ENCODE results near the gene PROCA1. TPM values are rescaled to one million over a fixed set of nuclear protein-coding genes. Genes with fewer than 3 reads are reported as not detected.
A peak's percentile ranks its signal among the peaks of the same experiment; 100 is the strongest.

The PROCA1 gene
- polyA plus RNA-seq, 1 of the 3 experiments (the other 2 are of a cell fraction) = 7.1 TPM

GRCh38 chr17:28720247-28720996 lies 8.7 kb upstream of the PROCA1 start:
- no peak overlapping the region for H2AFZ ChIP-seq (ENCODE audit: low read depth)
- no peaks in the 10 kb centered on the region for H3K9me3 ChIP-seq
- H3K9me2 ChIP-seq = no peaks in the 10 kb centered on the region
- H3K4me1 ChIP-seq (ENCODE audit: control insufficient read depth in 1 of 2, insufficient read depth in 2 of 2, low read depth in 1 of 2, low read length in 1 of 2) = peaks cover 12 to 27% of the 10 kb centered on the region in 2 experiments
- POLR2A ChIA-PET = interaction anchor here (0.6 to 3.8 kb wide), 9 partner anchors 8 to 720 kb away, joined by 3 to 46 read pairs (median 9); partner anchors contain the start of genes NEK8, PHF12, PROCA1 and SDF2
- H3K27ac ChIP-seq (ENCODE audit: low read depth in 2 of 2, low read length in 1 of 2) = peak overlapping the region; percentile 86 to 93
- peaks cover 36% of the 10 kb centered on the region for H4K20me1 ChIP-seq (ENCODE audit: insufficient read depth)
- H3K36me3 ChIP-seq (replicated peaks in 1 of 2; ENCODE audit: control insufficient read depth in 1 of 2, insufficient read depth in 2 of 2, low read length in 1 of 2) = peaks cover 38 to 41% of the 10 kb centered on the region in 2 experiments
- no peak for DNase-seq
- CTCF ChIA-PET = interaction anchor here (1.0 to 11.1 kb wide), 8 partner anchors 10 to 281 kb away, joined by 3 to 612 read pairs (median 4); partner anchors contain the start of genes PROCA1 and TRAF4
- WGBS (ENCODE audit: low lambda C conversion rate) = 2% methylated on average over 28 of the region's 30 CpGs
- H3K9ac ChIP-seq = peak overlapping the region; percentile 95
- H3K79me2 ChIP-seq (ENCODE audit: insufficient read depth) = peaks cover 36% of the 10 kb centered on the region
- H3K4me3 ChIP-seq (ENCODE audit: low read depth in 2 of 2, low read length in 1 of 2) = peak overlapping the region; percentile 91 to 98
- peak overlapping the region; percentile 92 for H3K4me2 ChIP-seq
- H3F3A ChIP-seq (replicated peaks; ENCODE audit: insufficient read depth) = peaks cover 59% of the 10 kb centered on the region
- TF ChIP-seq NRF1 (IDR thresholded peaks at IDR 0.05; ENCODE audit: low read depth, low read length) = no peak
- TF ChIP-seq, protein P1, sequence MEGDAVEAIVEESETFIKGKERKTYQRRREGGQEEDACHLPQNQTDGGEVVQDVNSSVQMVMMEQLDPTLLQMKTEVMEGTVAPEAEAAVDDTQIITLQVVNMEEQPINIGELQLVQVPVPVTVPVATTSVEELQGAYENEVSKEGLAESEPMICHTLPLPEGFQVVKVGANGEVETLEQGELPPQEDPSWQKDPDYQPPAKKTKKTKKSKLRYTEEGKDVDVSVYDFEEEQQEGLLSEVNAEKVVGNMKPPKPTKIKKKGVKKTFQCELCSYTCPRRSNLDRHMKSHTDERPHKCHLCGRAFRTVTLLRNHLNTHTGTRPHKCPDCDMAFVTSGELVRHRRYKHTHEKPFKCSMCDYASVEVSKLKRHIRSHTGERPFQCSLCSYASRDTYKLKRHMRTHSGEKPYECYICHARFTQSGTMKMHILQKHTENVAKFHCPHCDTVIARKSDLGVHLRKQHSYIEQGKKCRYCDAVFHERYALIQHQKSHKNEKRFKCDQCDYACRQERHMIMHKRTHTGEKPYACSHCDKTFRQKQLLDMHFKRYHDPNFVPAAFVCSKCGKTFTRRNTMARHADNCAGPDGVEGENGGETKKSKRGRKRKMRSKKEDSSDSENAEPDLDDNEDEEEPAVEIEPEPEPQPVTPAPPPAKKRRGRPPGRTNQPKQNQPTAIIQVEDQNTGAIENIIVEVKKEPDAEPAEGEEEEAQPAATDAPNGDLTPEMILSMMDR (IDR thresholded peaks at IDR 0.05) = peak; percentile 33
- no peaks in the 10 kb centered on the region for H3K27me3 ChIP-seq (ENCODE audit: insufficient read depth)

DNA sequence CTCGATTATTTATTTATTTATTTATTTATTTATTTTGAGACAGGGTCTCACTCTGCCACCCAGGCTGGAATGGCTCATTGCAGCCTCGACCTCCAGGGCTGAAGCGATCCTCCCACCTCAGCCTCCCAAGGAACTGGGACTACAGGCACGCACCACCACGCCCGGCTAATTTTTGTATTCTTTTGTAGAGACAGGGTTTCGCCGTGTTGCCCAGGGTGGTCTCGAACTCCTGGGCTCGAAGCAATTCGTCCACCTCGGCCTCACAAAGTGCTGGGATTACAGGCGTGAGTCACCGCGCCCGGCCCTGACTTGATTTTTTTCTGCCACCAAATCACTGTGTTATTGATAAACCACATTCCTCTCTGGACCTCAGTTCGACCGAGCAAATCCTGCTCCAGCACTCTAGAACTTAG lies 7.3 kb upstream of the PROCA1 start:
- Histone ChIP-seq H3K9ac (peak overlapping the region; percentile 95), H3K9me2 (no peaks in the 10 kb centered on the region), H3F3A (replicated peaks; ENCODE audit: insufficient read depth) (peaks cover 46% of the 10 kb centered on the region), H3K36me3 (replicated peaks in 1 of 2; ENCODE audit: control insufficient read depth in 1 of 2, insufficient read depth in 2 of 2, low read length in 1 of 2) (peaks cover 30 to 39% of the 10 kb centered on the region in 2 experiments), H4K20me1 (ENCODE audit: insufficient read depth) (peaks cover 32% of the 10 kb centered on the region), H3K79me2 (ENCODE audit: insufficient read depth) (peaks cover 36% of the 10 kb centered on the region), H3K27ac (ENCODE audit: low read depth in 2 of 2, low read length in 1 of 2) (peak overlapping the region; percentile 86 to 93), H3K9me3 (no peaks in the 10 kb centered on the region), H3K4me3 (ENCODE audit: low read depth in 2 of 2, low read length in 1 of 2) (peak overlapping the region; percentile 91 to 98), H3K4me2 (peak overlapping the region; percentile 92), H3K27me3 (ENCODE audit: insufficient read depth) (no peaks in the 10 kb centered on the region), H3K4me1 (ENCODE audit: control insufficient read depth in 1 of 2, insufficient read depth in 2 of 2, low read depth in 1 of 2, low read length in 1 of 2) (peaks cover 7 to 13% of the 10 kb centered on the region in 2 experiments; a peak in 3 of 4 replicates), H2AFZ (ENCODE audit: low read depth) (peak overlapping the region; percentile 90)
- 53% methylated on average over 18 of the region's 18 CpGs for WGBS (ENCODE audit: low lambda C conversion rate)
- POLR2A ChIA-PET = interaction anchor here (0.6 to 3.8 kb wide), 16 partner anchors 8 to 383 kb away, joined by 3 to 46 read pairs (median 4); partner anchors contain the start of genes BLTP2, FAM222B, IFT20 and NEK8
- CTCF ChIA-PET = interaction anchor here (1.0 to 11.1 kb wide), 5 partner anchors 8 to 234 kb away, joined by 3 to 612 read pairs (median 4); partner anchors contain the start of genes PROCA1 and TRAF4
- TF ChIP-seq RCOR1 (IDR thresholded peaks at IDR 0.05; ENCODE audit: low read length) (no peak), RAD21 (IDR thresholded peaks at IDR 0.05; ENCODE audit: low read length) (no peak), USF2 (IDR thresholded peaks at IDR 0.05; ENCODE audit: borderline replicate concordance, low read depth, low read length) (no peak), CHD2 (IDR thresholded peaks at IDR 0.05; ENCODE audit: low read length, partially characterized antibody) (no peak), FOXJ3 (CRISPR knock-in tag; IDR thresholded peaks at IDR 0.05) (no peak), EZH2phosphoT487 (IDR thresholded peaks at IDR 0.05; ENCODE audit: borderline replicate concordance, low read depth) (no peak), RXRA (IDR thresholded peaks at IDR 0.05; ENCODE audit: borderline replicate concordance, low read depth) (no peak), SMC3 (IDR thresholded peaks at IDR 0.05; ENCODE audit: low read depth, low read length) (no peak)
- TF ChIP-seq, protein P1 (IDR thresholded peaks at IDR 0.05) = no peak
- DNase-seq = no peak
